ENCODE measurements around the gene LNP1.

- TF ChIP-seq, protein P1, sequence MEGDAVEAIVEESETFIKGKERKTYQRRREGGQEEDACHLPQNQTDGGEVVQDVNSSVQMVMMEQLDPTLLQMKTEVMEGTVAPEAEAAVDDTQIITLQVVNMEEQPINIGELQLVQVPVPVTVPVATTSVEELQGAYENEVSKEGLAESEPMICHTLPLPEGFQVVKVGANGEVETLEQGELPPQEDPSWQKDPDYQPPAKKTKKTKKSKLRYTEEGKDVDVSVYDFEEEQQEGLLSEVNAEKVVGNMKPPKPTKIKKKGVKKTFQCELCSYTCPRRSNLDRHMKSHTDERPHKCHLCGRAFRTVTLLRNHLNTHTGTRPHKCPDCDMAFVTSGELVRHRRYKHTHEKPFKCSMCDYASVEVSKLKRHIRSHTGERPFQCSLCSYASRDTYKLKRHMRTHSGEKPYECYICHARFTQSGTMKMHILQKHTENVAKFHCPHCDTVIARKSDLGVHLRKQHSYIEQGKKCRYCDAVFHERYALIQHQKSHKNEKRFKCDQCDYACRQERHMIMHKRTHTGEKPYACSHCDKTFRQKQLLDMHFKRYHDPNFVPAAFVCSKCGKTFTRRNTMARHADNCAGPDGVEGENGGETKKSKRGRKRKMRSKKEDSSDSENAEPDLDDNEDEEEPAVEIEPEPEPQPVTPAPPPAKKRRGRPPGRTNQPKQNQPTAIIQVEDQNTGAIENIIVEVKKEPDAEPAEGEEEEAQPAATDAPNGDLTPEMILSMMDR (IDR thresholded peaks at IDR 0.05): no peak
- peak; percentile 38 to 66 for TF ChIP-seq POLR2A (IDR thresholded peaks at IDR 0.05)
Observed at GRCh38 chr3:100400780-100401673, at the start of gene LNP1, which contains the start of gene TOMM70.

Measured in Peyer's patch (tissue), 4 donors.